ENCODE measurements around the gene PCGF5.
"Not testable (repeated sequence)": the region's sequence is repeated elsewhere in the genome, so short reads cannot be mapped to it uniquely, and the experiment has no call there.

The PCGF5 gene

GRCh38 chr10:91220194-91220953, at the start of gene PCGF5:
PCGF5 (plus strand) TSS chr10:91220663; CDS start chr10:91222872, 2,209 bp downstream.
- peak; percentile 55 to 58 for DNase-seq (ENCODE audit: low read depth in 2 of 2)

GRCh38 chr10:91171485-91171884, 49.0 kb upstream of the PCGF5 start:
- no peak for DNase-seq (ENCODE audit: low read depth in 2 of 2)

GRCh38 chr10:91172348-91172747, 48.1 kb upstream of the PCGF5 start:
- no peak for DNase-seq (ENCODE audit: low read depth in 2 of 2)

GRCh38 chr10:91185239-91185875, 35.1 kb upstream of the PCGF5 start:
- no peak for DNase-seq (ENCODE audit: low read depth in 2 of 2)

- no peak for DNase-seq (ENCODE audit: low read depth in 2 of 2)
Measured at GRCh38 chr10:91187156-91187555, 33.3 kb upstream of the PCGF5 start.

- DNase-seq (ENCODE audit: low read depth in 2 of 2): not testable (repeated sequence)
Measured at GRCh38 chr10:91188010-91188409, 32.5 kb upstream of the PCGF5 start.

GRCh38 chr10:91188889-91189288, 31.6 kb upstream of the PCGF5 start:
- no peak for DNase-seq (ENCODE audit: low read depth in 2 of 2)

- peak; percentile 37 for DNase-seq (ENCODE audit: low read depth in 2 of 2)
Measured at GRCh38 chr10:91190388-91190870, 30.0 kb upstream of the PCGF5 start.

- DNase-seq (ENCODE audit: low read depth in 2 of 2): no peak
Measured at GRCh38 chr10:91190876-91191583, 29.4 kb upstream of the PCGF5 start.

GRCh38 chr10:91191584-91191919, 28.9 kb upstream of the PCGF5 start:
- no peak for DNase-seq (ENCODE audit: low read depth in 2 of 2)

GRCh38 chr10:91194497-91195179, 25.8 kb upstream of the PCGF5 start:
- DNase-seq (ENCODE audit: low read depth in 2 of 2): peak; percentile 58 to 63

GRCh38 chr10:91196268-91197048, 24.0 kb upstream of the PCGF5 start:
- no peak for DNase-seq (ENCODE audit: low read depth in 2 of 2)

GRCh38 chr10:91197127-91197526, 23.3 kb upstream of the PCGF5 start:
- no peak for DNase-seq (ENCODE audit: low read depth in 2 of 2)

- DNase-seq (ENCODE audit: low read depth in 2 of 2): peak; percentile 52 to 56
Measured at GRCh38 chr10:91198781-91199180, 21.7 kb upstream of the PCGF5 start.

GRCh38 chr10:91200314-91201212, 19.9 kb upstream of the PCGF5 start:
- no peak for DNase-seq (ENCODE audit: low read depth in 2 of 2)

GRCh38 chr10:91201213-91201996, 19.1 kb upstream of the PCGF5 start:
- DNase-seq (ENCODE audit: low read depth in 2 of 2): no peak

- DNase-seq (ENCODE audit: low read depth in 2 of 2): no peak
Measured at GRCh38 chr10:91206427-91206826, 14.0 kb upstream of the PCGF5 start.

GRCh38 chr10:91206837-91207474, 13.5 kb upstream of the PCGF5 start:
- DNase-seq (ENCODE audit: low read depth in 2 of 2): no peak

- DNase-seq (ENCODE audit: low read depth in 2 of 2): no peak
Measured at GRCh38 chr10:91208642-91209041, 11.8 kb upstream of the PCGF5 start.
